Mucosa of stomach (tissue), 1 donor: Measurements from ENCODE around the gene AUTS2.

Experiments used
- H3K27me3 ChIP-seq: one replicate; pipeline ENCODE4 v1.7.0; 2013; ENCODE audit warnings: mild to moderate bottlenecking, low read length; ENCODE audit not compliant: control insufficient read depth, insufficient read depth
- H3K36me3 ChIP-seq: one replicate; pipeline ENCODE4 v1.7.0; 2013; ENCODE audit warnings: low read length; ENCODE audit not compliant: control insufficient read depth, insufficient read depth
- H3K4me1 ChIP-seq: one replicate; pipeline ENCODE4 v1.7.0; 2013; ENCODE audit warnings: mild to moderate bottlenecking, low read length; ENCODE audit not compliant: control insufficient read depth, insufficient read depth
- H3K4me3 ChIP-seq: one replicate; pipeline ENCODE4 v1.7.0; 2013; ENCODE audit warnings: low read length
- H3K9ac ChIP-seq: one replicate; pipeline ENCODE4 v1.7.0; 2013; ENCODE audit warnings: mild to moderate bottlenecking, low read length, moderate library complexity
- H3K9me3 ChIP-seq: one replicate; pipeline ENCODE4 v1.7.0; 2013; ENCODE audit warnings: mild to moderate bottlenecking, low read length, moderate library complexity; ENCODE audit not compliant: control insufficient read depth
- donor health status: Pancreatic carcinoma.

The AUTS2 gene

GRCh38 chr7:70659263-70659662 lies 1061.0 kb downstream of the AUTS2 start:
- H3K27me3 ChIP-seq = no peaks in the 10 kb centered on the region
- no peaks in the 10 kb centered on the region for H3K36me3 ChIP-seq
- no peaks in the 10 kb centered on the region for H3K9me3 ChIP-seq
- no peak overlapping the region for H3K4me3 ChIP-seq
- H3K4me1 ChIP-seq = no peaks in the 10 kb centered on the region
- no peak overlapping the region for H3K9ac ChIP-seq

- H3K9ac ChIP-seq = no peak overlapping the region
- no peaks in the 10 kb centered on the region for H3K36me3 ChIP-seq
- H3K4me3 ChIP-seq = no peak overlapping the region
- no peaks in the 10 kb centered on the region for H3K27me3 ChIP-seq
- H3K9me3 ChIP-seq = no peaks in the 10 kb centered on the region
- no peaks in the 10 kb centered on the region for H3K4me1 ChIP-seq
Observed at GRCh38 chr7:70660154-70660818, 1062.0 kb downstream of the AUTS2 start.

DNA sequence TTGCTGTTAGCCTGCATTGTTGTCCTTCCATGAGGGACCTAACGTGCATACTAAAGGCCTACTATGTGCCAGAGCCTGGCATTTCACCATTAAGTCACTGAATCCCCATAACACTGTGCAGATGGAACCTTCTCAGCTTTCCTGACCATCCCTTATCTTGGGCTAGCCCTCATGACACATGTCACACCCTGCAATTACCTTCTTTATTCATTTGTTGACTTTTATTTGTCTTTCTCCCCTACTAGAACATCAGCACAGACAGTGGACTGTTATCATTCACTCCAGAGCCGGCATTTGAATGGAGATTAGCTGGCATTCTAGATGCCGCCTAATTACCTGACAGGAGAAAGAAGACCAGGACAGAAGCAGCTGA lies 1062.5 kb downstream of the AUTS2 start:
- no peak overlapping the region for H3K4me3 ChIP-seq
- H3K27me3 ChIP-seq = no peaks in the 10 kb centered on the region
- H3K4me1 ChIP-seq = no peaks in the 10 kb centered on the region
- H3K9me3 ChIP-seq = no peaks in the 10 kb centered on the region
- no peaks in the 10 kb centered on the region for H3K36me3 ChIP-seq
- no peak overlapping the region for H3K9ac ChIP-seq

GRCh38 chr7:70663680-70664079 lies 1065.4 kb downstream of the AUTS2 start:
- Histone ChIP-seq H3K27me3 (no peaks in the 10 kb centered on the region), H3K4me3 (no peak overlapping the region), H3K4me1 (no peaks in the 10 kb centered on the region), H3K9ac (no peak overlapping the region), H3K9me3 (no peaks in the 10 kb centered on the region), H3K36me3 (no peaks in the 10 kb centered on the region)

- no peaks in the 10 kb centered on the region for H3K27me3 ChIP-seq
- no peak overlapping the region for H3K9ac ChIP-seq
- H3K9me3 ChIP-seq = no peaks in the 10 kb centered on the region
- H3K4me1 ChIP-seq = no peaks in the 10 kb centered on the region
- no peak overlapping the region for H3K4me3 ChIP-seq
- H3K36me3 ChIP-seq = no peaks in the 10 kb centered on the region
Observed at GRCh38 chr7:70665997-70666396, 1067.7 kb downstream of the AUTS2 start.

GRCh38 chr7:70667406-70667805 lies 1069.1 kb downstream of the AUTS2 start:
- H3K4me3 ChIP-seq = no peak overlapping the region
- H3K27me3 ChIP-seq = no peaks in the 10 kb centered on the region
- no peaks in the 10 kb centered on the region for H3K36me3 ChIP-seq
- no peak overlapping the region for H3K9ac ChIP-seq
- H3K9me3 ChIP-seq = no peaks in the 10 kb centered on the region
- no peaks in the 10 kb centered on the region for H3K4me1 ChIP-seq

DNA sequence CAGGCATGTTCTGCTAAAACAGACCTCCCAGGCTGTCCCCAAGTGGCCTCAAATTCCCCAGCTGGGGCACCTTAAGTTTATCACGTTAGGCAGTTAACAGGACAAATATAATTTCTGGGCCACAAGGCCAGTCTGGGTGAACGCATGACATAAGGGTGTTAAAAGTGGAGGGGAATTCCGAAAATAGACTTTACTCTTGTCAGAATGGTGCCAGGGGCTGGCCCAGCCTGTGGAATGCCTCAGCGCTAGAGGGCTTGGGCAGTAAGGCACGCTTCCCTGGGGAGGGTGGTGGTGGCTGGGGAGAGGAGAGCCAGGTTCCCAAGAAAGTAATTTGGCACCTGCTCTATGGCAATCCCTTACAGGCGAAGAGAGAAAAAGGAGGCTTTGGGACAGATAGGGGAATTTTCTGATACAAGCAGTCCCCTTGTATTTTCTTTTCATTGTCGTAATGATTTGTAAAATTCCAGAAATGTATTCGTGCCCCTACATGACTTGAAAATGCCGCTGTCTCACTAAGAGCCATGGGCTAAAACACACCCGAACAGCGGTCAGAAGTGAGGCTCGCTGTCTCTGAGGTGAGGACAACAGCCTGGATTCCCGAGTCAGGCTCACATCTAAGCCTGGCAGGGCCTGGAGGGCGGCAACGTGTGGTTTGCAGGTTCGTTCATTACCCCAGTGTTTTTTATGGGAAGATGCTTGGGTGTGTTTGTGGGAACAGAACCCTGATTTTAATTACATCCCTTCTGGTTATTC lies 1070.5 kb downstream of the AUTS2 start:
- no peak overlapping the region for H3K4me3 ChIP-seq
- no peaks in the 10 kb centered on the region for H3K27me3 ChIP-seq
- H3K4me1 ChIP-seq = no peaks in the 10 kb centered on the region
- H3K9me3 ChIP-seq = no peaks in the 10 kb centered on the region
- no peaks in the 10 kb centered on the region for H3K36me3 ChIP-seq
- no peak overlapping the region for H3K9ac ChIP-seq

- H3K9me3 ChIP-seq = no peaks in the 10 kb centered on the region
- H3K27me3 ChIP-seq = no peaks in the 10 kb centered on the region
- no peak overlapping the region for H3K9ac ChIP-seq
- H3K4me1 ChIP-seq = no peaks in the 10 kb centered on the region
- H3K4me3 ChIP-seq = no peak overlapping the region
- no peaks in the 10 kb centered on the region for H3K36me3 ChIP-seq
Observed at GRCh38 chr7:70669854-70670253, 1071.6 kb downstream of the AUTS2 start.

DNA sequence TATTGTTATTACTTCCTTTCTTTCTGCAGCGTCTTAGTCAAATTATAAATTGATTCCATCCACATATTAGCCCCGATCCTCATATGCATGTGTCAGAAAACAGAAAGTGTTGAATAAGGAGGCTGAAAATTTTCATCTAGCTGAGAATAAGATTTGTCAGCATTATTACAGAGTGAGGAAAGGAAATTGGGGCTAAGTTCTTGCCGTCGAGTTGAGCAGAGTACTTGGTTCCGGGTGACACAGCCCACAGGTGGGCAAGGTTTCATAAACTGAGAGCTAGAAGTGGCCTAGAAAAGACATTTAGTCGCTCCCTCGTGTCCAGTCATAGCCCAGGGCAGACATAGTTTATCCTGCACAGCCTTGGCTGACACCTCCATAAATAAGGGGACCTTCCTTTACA lies 1072.0 kb downstream of the AUTS2 start:
- H3K4me1 ChIP-seq = no peaks in the 10 kb centered on the region
- H3K9me3 ChIP-seq = no peaks in the 10 kb centered on the region
- H3K36me3 ChIP-seq = no peaks in the 10 kb centered on the region
- H3K9ac ChIP-seq = no peak overlapping the region
- H3K4me3 ChIP-seq = no peak overlapping the region
- no peaks in the 10 kb centered on the region for H3K27me3 ChIP-seq

DNA sequence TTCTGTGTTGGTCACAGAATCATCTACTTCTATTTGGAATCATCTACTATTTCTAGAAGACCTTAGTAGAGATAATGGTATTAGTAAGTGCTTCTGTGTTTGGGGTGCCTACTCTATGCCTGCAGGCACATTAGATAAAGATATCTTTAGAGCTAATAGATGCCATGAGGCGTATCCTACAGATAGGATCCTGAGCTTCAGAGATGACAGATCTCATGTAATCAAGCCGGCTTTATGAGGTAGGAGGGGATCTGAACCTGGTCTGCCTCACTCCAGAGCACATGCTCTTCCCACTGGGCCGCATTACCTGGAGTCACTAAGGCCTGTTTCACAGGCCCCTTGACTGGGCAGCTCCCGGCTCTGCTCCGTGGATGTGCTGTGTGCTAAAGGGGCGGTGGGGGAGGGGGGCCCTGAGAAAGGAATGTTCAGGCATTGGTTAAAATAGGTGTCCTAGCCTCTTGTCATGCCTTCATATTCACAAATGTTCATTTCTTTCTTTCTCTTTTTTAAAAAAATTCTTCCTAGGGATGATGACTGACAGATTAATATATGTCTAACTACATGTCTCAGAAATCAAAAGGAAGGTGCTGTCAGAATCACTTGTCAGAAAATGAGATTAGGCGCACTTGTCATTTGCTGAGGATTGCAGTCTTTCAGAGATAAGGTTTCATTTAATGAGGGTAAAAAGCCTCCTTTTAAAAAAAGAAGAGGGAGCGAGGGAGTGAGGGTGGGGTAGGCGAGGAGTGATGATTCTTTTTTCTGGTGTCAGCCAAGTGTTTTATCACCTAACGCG lies 1075.7 kb downstream of the AUTS2 start:
- H3K9ac ChIP-seq = no peak overlapping the region
- no peaks in the 10 kb centered on the region for H3K9me3 ChIP-seq
- no peak overlapping the region for H3K4me3 ChIP-seq
- H3K27me3 ChIP-seq = no peaks in the 10 kb centered on the region
- H3K36me3 ChIP-seq = no peaks in the 10 kb centered on the region
- H3K4me1 ChIP-seq = no peaks in the 10 kb centered on the region

- H3K9ac ChIP-seq = no peak overlapping the region
- no peaks in the 10 kb centered on the region for H3K9me3 ChIP-seq
- no peaks in the 10 kb centered on the region for H3K27me3 ChIP-seq
- no peak overlapping the region for H3K4me3 ChIP-seq
- no peaks in the 10 kb centered on the region for H3K4me1 ChIP-seq
- no peaks in the 10 kb centered on the region for H3K36me3 ChIP-seq
Observed at GRCh38 chr7:70674571-70675010, 1076.3 kb downstream of the AUTS2 start.

DNA sequence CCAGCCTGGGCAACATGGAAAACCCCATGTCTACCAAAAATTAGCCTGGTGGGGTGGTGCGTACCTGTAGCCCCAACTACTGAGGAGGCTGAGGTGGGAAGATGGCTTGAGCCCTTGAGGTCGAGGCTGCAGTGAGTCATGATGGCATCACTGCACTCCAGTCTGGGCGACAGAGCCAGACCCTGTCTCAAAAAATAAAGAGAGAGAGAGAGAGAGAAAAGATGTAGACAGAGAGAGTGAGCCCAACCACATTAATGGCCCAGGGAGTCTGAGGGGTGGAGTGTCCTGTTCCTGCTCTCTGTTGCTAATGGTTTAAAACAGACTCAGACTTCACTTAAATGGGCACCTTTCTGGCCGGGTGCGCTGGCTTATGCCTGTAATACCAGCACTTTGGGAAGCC lies 1078.0 kb downstream of the AUTS2 start:
- no peak overlapping the region for H3K9ac ChIP-seq
- no peaks in the 10 kb centered on the region for H3K9me3 ChIP-seq
- no peaks in the 10 kb centered on the region for H3K36me3 ChIP-seq
- no peak overlapping the region for H3K4me3 ChIP-seq
- H3K4me1 ChIP-seq = no peaks in the 10 kb centered on the region
- H3K27me3 ChIP-seq = no peaks in the 10 kb centered on the region
